ENCODE measurements around the gene THAP10. TPM values are rescaled to one million over a fixed set of nuclear protein-coding genes. Genes with fewer than 3 reads are reported as not detected.
A peak's percentile ranks its signal among the peaks of the same experiment; 100 is the strongest.
"Not testable (repeated sequence)": the region's sequence is repeated elsewhere in the genome, so short reads cannot be mapped to it uniquely, and the experiment has no call there.

The THAP10 gene
- total RNA-seq (2014; rRNA removed; shearing (Covaris generic)): 4.9 and 5.6 TPM in 2 replicates
- 2.9 and 5.8 TPM in 2 replicates for polyA plus RNA-seq (2014; cell fraction: nucleus; rRNA removed)

- DNase-seq (ENCODE audit: extremely low read depth, low read depth): peak; percentile 78
Measured at GRCh38 chr15:70892002-70892911, at the start of gene THAP10, which contains the start of gene LRRC49. THAP10 (minus strand) TSS chr15:70892433; CDS start chr15:70892272, 161 bp downstream. LRRC49 (plus strand) TSS chr15:70892826; CDS start chr15:70892895, 69 bp downstream.

- DNase-seq (ENCODE audit: extremely low read depth, low read depth): no peak
Measured at GRCh38 chr15:70936326-70936725, 44.1 kb upstream of the THAP10 start.

DNA sequence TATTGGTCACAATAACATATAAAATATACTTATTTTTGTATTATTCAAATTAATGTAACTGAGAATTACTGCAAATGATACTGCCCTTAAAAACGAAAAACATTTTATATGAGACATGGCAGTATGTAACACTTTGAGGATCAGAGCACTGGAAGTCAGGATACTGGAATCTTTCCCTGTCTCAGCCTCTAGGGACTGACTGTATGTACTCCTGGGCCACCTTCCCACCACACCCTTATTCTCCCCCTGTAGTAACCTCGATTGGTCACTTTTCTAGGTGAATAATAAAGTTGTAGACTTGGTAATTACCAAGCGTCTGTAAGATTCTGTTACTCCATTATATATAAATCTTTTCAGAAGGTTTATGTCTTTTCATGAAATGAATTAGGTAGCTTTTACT is 43.4 kb upstream of the THAP10 start:
- DNase-seq (ENCODE audit: extremely low read depth, low read depth): no peak

DNA sequence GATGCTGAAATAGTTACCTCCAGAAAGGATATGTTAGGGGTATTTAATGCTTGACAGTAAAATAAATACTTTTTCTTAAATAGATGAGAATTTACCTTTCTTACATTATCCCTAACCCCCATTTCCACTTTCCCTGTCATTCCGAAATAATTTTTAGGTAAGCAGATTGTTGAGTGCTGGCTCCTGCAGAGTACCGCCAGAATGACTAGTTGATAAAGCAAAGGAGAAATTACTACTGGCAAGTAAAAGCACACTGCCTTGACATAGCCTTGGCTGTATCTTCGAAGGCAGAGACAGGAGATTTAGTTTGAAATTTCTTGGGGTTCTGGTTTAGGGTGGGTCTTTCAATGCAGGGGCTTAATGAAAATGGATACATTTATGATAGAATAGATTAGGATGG is 41.2 kb upstream of the THAP10 start:
- DNase-seq (ENCODE audit: extremely low read depth, low read depth): no peak

DNA sequence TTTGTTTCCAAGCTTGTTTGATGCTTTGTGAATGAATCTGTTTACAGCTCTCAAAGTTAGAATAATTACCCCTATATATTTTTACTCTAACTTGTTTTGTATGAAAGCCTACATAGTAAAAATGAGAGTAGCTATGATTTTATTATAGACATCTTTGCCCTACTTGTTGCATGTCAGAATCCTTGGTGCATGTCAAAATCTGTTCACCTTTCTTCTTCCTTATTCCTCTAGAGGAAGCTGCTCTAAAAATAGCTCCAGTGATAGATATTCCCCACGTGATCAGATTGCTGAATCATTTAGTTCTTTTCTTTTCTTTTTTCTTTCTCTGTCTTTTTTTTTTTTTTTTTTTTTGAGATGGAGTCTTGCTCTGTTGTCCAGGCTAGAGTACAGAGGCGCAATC is 40.2 kb upstream of the THAP10 start:
- no peak for DNase-seq (ENCODE audit: extremely low read depth, low read depth)

- DNase-seq (ENCODE audit: extremely low read depth, low read depth): no peak
Measured at GRCh38 chr15:70931821-70932220, 39.6 kb upstream of the THAP10 start.

DNA sequence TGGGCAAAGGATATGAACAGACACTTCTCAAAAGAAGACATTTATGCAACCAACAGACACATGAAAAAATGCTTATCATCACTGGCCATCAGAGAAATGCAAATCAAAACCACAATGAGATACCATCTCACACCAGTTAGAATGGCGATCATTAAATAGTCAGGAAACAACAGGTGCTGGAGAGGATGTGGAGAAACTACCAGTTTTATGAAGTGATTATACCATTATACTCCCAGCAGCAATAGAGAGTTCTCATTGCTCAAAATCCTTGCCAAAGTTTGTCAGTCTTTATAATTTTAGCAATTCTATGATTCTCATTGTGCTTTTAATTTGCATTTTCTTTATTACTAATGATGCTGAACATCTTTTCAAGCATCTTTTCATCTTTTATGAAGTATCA is 34.7 kb upstream of the THAP10 start:
- not testable (repeated sequence) for DNase-seq (ENCODE audit: extremely low read depth, low read depth)

GRCh38 chr15:70923311-70924080 is 31.3 kb upstream of the THAP10 start:
- no peak for DNase-seq (ENCODE audit: extremely low read depth, low read depth)

DNA sequence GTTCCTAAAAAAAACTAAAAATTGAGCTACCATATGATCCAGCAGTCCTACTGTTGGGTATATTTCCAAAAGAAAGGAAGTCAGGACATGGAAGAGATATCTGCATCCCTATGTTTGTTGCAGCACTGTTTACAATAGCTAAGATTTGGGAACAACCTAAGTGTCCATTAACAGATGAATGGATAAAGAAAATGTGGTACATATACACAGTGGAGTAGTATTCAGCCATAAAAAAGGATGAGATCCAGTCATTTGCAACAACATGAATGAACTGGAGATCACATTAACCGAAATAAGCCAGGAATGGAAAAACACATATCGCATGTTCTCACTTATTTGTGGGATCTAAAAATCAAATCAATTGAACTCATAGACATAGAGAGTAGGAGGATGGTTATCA is 29.9 kb upstream of the THAP10 start:
- DNase-seq (ENCODE audit: extremely low read depth, low read depth): no peak

DNA sequence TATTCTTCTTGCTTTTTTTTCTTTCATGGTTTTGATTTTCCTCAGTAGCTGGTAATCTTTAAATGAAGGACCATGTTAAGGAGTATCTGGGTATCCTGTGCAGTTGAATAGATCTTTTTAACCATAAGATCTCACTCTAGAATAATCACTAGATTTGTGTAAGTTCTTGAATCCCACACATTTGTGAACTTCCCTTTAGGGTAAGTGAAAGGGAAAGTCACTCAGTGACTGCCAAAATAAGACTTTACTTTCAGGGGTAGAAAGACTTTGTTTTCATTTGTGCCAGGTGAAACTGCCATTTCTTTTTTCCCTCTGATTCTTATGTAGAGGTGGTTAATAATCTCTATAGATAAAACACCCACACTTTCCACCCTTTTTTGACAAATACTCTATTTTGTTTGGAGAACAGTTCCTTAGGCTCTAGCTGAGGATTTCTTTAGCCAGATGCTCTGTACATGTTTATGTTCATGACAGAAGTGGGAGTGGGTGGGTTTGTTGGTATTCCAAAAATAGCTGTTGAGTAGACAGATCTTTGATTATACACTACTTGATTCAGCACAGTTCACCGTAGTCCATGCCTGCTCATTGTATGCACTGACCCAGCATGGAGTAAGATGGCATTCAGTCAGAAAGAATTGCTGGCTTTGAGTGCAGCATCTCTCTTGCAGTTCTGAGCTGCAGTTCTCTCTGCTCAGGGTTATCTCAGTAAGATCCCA is 28.9 kb upstream of the THAP10 start:
- no peak for DNase-seq (ENCODE audit: extremely low read depth, low read depth)

DNA sequence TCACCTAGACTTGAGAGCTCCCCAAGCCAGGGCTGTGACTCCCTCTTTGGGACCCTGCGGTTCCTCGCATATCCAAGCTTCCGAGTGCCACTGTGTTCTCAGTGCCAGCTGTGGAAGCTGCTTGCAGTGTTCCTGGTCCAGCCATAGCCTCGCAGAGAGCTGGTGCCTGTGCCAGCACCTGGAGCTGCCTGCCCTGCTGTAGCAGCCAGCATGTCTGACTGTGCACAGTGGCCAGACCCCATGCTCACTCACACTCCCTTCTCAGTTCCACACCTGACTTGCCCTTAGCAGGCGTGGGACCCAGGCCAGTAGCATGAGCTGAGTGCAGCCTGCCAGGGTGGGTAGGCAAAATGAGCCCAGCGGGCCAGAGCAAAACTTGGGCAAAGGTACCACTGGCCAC is 25.7 kb upstream of the THAP10 start:
- DNase-seq (ENCODE audit: extremely low read depth, low read depth): no peak

DNA sequence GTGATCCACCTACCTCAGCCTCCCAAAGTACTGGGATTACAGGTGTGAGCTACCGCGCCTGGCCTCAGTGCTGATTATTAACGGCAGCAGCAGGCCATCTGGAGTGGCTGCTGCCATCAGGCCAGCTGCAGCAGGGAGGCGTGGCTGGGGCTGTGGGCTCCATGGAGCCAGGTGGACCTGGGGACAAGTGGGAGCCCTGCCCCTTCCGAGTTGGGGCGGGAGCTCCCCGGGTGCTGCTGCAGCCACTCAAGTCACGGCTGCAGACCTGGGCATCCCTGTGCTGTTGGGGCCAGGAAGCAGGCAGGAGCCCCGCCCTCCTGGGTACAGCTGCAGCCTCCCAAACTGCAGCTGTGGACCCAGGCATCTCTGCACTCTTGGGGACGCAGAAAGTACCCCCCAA is 24.3 kb upstream of the THAP10 start:
- no peak for DNase-seq (ENCODE audit: extremely low read depth, low read depth)

GRCh38 chr15:70912187-70912586 is 20.0 kb upstream of the THAP10 start:
- DNase-seq (ENCODE audit: extremely low read depth, low read depth): no peak

DNA sequence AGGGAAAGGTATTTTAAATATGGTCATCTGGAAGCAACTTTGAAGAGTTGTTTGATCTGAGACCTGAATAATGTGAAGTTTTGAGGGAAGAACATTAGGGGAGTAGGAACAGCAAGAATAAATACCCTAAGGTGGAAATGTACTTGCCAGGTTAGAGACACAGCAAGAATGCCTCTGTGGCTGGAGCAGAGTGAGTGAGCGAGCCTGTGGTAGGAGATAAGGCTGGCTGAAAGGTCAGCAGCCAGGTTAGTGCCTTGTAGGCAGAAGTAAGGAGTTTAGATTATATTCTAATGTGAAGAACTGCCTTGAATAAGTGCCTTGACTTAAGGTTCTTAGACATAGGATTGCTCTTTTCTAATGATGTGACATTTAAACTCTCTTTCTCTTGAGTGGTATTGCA is 18.7 kb upstream of the THAP10 start:
- DNase-seq (ENCODE audit: extremely low read depth, low read depth): no peak

DNA sequence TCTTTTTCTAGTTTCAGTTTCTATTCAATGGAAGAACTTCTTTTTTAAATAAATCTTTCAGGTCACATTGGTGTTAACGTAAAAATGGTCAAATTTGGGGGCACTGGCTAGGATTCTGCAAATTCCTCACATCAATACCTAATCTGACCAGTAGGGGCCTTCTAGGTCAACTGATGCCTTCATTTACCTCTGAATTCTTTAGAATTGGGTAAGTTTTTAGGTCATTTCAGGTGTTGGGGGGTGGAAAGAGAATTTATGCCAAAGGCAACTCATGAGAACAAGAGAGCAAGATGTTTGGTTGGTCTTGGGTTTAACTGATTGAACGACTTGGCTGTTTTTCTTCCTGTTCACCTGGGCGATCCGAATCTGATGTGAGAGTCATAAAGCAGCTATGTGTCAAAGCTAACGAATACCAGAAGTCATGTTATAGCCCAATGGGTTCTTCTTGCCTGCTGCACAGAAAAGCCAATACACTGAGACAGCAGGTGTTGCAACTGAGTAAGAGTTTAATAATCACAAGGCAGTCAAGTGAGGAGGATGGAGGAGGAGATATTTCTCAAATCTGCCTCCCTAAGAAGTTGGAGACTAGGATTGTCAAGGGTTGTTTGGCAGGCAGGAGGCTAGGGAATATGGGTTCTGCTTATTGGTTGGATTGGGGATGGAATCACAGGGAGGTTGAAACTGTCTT is 15.7 kb upstream of the THAP10 start:
- DNase-seq (ENCODE audit: extremely low read depth, low read depth): no peak

GRCh38 chr15:70906842-70907241 is 14.6 kb upstream of the THAP10 start:
- DNase-seq (ENCODE audit: extremely low read depth, low read depth): no peak

DNA sequence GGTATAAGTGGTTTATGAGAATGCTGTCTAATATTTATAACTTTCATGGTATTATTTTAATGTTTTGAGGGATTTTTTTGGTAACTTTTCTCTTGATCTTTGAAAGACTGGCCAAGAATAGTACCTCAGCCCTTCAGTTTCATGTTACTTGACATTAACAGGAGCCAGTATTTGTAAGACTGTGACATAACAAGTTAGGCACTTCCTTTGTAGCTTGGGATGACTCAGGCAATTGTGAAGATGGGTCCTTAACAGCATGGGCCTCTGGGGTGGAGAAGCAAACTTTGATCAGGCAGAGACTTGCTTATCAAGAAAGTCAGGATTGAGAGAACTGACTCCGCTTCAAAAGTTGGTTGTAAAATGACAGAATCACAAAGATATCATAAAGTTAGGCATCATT is 9.9 kb upstream of the THAP10 start:
- peak; percentile 24 for DNase-seq (ENCODE audit: extremely low read depth, low read depth)

GRCh38 chr15:70892912-70893560 is 803 bp upstream of the THAP10 start:
- peak; percentile 45 for DNase-seq (ENCODE audit: extremely low read depth, low read depth)

GRCh38 chr15:70882361-70882760 is 9.9 kb downstream of the THAP10 start:
- DNase-seq (ENCODE audit: extremely low read depth, low read depth): no peak

- DNase-seq (ENCODE audit: extremely low read depth, low read depth): no peak
Measured at GRCh38 chr15:70880781-70881180, 11.5 kb downstream of the THAP10 start.
